CD4-positive, CD25-positive, alpha-beta regulatory T cell (primary cell): Measurements from ENCODE around the gene ZFP90. TPM values are rescaled to one million over a fixed set of nuclear protein-coding genes. Genes with fewer than 3 reads are reported as not detected.
"Not testable (repeated sequence)": the region's sequence is repeated elsewhere in the genome, so short reads cannot be mapped to it uniquely, and the experiment has no call there.

Experiments used
- ATAC-seq, 2 donors: fragments of 150-1000 bp; cut with Tn5 transposase; one replicate each; pipeline ENCODE4 v1.10.0; 2021; ENCODE audit warnings: low read depth in 2 of 2, moderate number of reproducible peaks in 2 of 2, moderate library complexity in 1 of 2
- DNase-seq, 3 donors: peaks; one replicate each; pipeline versions ENCODE4 v3.0.0 to v3.0.0-alpha.2; 2012 to 2022; ENCODE audit warnings: mixed read lengths in 1 of 3
- H3K27ac ChIP-seq: one replicate; pipeline ENCODE4 v1.7.0; 2013; ENCODE audit warnings: mild to moderate bottlenecking, low read length; ENCODE audit not compliant: insufficient read depth, poor library complexity, severe bottlenecking
- H3K27me3 ChIP-seq: one replicate; pipeline ENCODE4 v1.7.0; 2013; ENCODE audit warnings: low read length; ENCODE audit not compliant: control insufficient read depth, insufficient read depth
- H3K36me3 ChIP-seq: one replicate; pipeline ENCODE4 v1.7.0; 2013; ENCODE audit warnings: mild to moderate bottlenecking, low read length, moderate library complexity; ENCODE audit not compliant: control insufficient read depth, insufficient read depth
- H3K4me1 ChIP-seq: 2 replicates; pipeline ENCODE4 v1.7.0; 2013; ENCODE audit warnings: mild to moderate bottlenecking, low read length; ENCODE audit not compliant: insufficient read depth, control insufficient read depth, poor library complexity, severe bottlenecking
- H3K4me3 ChIP-seq: one replicate; pipeline ENCODE4 v1.7.0; 2013; ENCODE audit warnings: low read depth, mild to moderate bottlenecking, low read length, moderate library complexity
- H3K9me3 ChIP-seq, 2 experiments: 1 replicate in 1 of 2; 2 replicates in 1 of 2; pipeline ENCODE4 v1.7.0; 2013; ENCODE audit warnings: low read length in 2 of 2, mild to moderate bottlenecking in 1 of 2, moderate library complexity in 1 of 2; ENCODE audit not compliant: control insufficient read depth in 2 of 2
- H3K27ac Mint-ChIP-seq, 3 donors: one replicate each; pipeline ENCODE4 v1.8.0; 2020 to 2022; ENCODE audit warnings: mild to moderate bottlenecking in 3 of 3, mixed read lengths in 3 of 3, moderate library complexity in 2 of 3
- H3K27me3 Mint-ChIP-seq: one replicate; pipeline ENCODE4 v1.8.0; 2022; ENCODE audit warnings: mild to moderate bottlenecking, mixed read lengths
- H3K36me3 Mint-ChIP-seq: one replicate; pipeline ENCODE4 v1.8.0; 2020; ENCODE audit warnings: mixed read lengths
- H3K4me1 Mint-ChIP-seq, 4 donors: one replicate each; pipeline ENCODE4 v1.8.0; 2020 to 2022; ENCODE audit warnings: mixed read lengths in 4 of 4, mild to moderate bottlenecking in 1 of 4
- H3K4me3 Mint-ChIP-seq, 4 donors: one replicate each; pipeline ENCODE4 v1.8.0; 2020 to 2022; ENCODE audit warnings: mild to moderate bottlenecking in 4 of 4, mixed read lengths in 4 of 4, moderate library complexity in 3 of 4
- H3K9me3 Mint-ChIP-seq, 7 donors: one replicate each; pipeline ENCODE4 v1.8.0; 2020 to 2022; ENCODE audit warnings: mixed read lengths in 7 of 7, mild to moderate bottlenecking in 3 of 7, moderate library complexity in 2 of 7
- polyA plus RNA-seq, 4 donors: library from polyadenylated mRNA; unstranded; fragments of 300-500 nt; fragmentation: Illumina TruSeq; gene quantifications; one replicate each; pipeline ENCODE4 v1.2.3, GENCODE V29; 2021
- total RNA-seq: library from RNA; stranded (reverse); gene quantifications from one replicate; pipeline ENCODE4 v1.2.3, GENCODE V29; 2022

Gene ZFP90
- total and polyA plus RNA-seq, 5 donors from 2014 or later, result 20.6 to 49.3 (median 24.8) TPM

GRCh38 chr16:68494261-68494660, 44.8 kb upstream of the ZFP90 start:
- H3K4me1 Mint-ChIP-seq, ATAC-seq: not testable (repeated sequence)

DNA sequence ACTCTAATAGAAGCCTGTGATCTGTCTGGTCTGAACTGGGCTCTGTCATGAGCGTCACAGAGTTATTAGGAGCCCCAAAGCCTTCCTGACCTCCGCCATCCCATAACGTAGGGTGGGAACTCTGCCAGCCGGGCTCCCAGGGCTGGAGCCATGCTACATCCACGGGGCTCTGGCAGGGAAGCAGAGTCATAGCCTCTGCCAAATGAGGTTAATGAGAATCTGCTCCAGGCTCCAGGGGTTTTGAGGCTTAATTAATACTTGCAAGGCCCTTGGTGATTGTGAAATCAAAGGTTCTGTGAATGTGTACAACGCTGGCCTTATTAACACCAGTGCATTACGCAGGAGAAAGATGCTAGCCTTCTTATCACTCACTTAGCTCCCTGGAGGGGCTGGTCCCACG, 42.4 kb upstream of the ZFP90 start:
- ATAC-seq (no peak), DNase-seq (no peak)
- Histone ChIP-seq H3K27me3 (no peaks in the 10 kb centered on the region), H3K4me3 (no peak overlapping the region), H3K36me3 (no peaks in the 10 kb centered on the region), H3K4me1 (no peaks in the 10 kb centered on the region), H3K9me3 (no peaks in the 10 kb centered on the region), H3K27ac (no peak overlapping the region)
- no peaks in the 10 kb centered on the region for H3K9me3 Mint-ChIP-seq
- no peak overlapping the region for H3K27ac Mint-ChIP-seq
- peaks cover 17% of the 10 kb centered on the region for H3K27me3 Mint-ChIP-seq
- no peak overlapping the region for H3K4me3 Mint-ChIP-seq
- no peaks in the 10 kb centered on the region for H3K36me3 Mint-ChIP-seq
- no peaks in the 10 kb centered on the region for H3K4me1 Mint-ChIP-seq

More at GRCh38 chr16:68494261-68494660, 44.8 kb upstream of the ZFP90 start:
- H3K27ac ChIP-seq, H3K27me3 Mint-ChIP-seq, H3K4me3 ChIP-seq, H3K36me3 ChIP-seq, H3K27ac Mint-ChIP-seq, H3K4me1 ChIP-seq, DNase-seq, H3K9me3 ChIP-seq, H3K9me3 Mint-ChIP-seq, H3K36me3 Mint-ChIP-seq, H3K27me3 ChIP-seq: not testable (repeated sequence)
- peak overlapping the region in 1 of 4 donors; percentile 65 for H3K4me3 Mint-ChIP-seq

DNA sequence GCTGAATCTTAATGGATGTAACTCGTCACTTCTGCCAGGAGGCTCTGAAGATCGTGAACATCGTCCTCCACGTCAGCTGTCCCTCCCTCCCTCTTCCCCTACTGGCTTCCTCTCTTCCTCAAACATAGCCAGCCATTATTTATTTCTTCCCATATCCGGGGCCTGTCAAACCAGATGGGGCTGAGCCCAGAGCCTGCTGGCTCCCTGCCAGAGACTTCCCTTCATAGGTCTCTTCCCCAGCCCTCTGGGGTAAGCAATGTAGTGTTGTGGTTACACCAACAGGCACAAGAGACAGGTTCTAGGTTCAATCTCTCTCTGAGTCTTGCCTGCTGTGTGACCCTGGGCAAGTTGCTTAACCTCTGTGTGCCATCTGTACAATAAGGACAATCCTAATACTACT, 40.1 kb upstream of the ZFP90 start:
- Histone ChIP-seq H3K9me3 (no peaks in the 10 kb centered on the region), H3K4me3 (no peak overlapping the region), H3K4me1 (no peaks in the 10 kb centered on the region), H3K36me3 (no peaks in the 10 kb centered on the region), H3K27me3 (no peaks in the 10 kb centered on the region), H3K27ac (no peak overlapping the region)
- no peaks in the 10 kb centered on the region for H3K4me1 Mint-ChIP-seq
- no peak overlapping the region for H3K4me3 Mint-ChIP-seq
- no peaks in the 10 kb centered on the region for H3K36me3 Mint-ChIP-seq
- H3K27ac Mint-ChIP-seq, result no peak overlapping the region
- H3K27me3 Mint-ChIP-seq, result peaks cover 17% of the 10 kb centered on the region
- DNase-seq, result no peak
- no peaks in the 10 kb centered on the region for H3K9me3 Mint-ChIP-seq
- no peak for ATAC-seq

DNA sequence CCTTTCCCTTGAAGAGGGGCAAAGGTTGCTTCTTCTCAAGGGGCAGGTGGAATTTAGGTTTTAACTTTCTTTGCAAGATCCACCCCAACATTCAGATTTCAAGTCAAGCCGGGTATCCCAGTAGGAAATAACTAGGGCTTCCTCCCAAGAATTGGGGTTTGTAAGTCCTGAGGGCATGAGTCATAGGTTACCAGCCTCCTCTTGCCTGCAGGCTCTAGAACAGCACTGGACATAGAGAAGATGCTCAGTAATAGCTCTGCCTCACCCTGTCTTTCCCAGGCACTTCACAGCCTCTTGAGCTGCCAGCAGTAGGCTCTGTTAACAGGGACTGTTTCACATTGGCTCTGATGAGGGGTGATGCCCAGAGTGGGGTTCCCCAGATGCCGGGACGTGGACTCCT, 35.8 kb upstream of the ZFP90 start:
- H3K9me3 ChIP-seq, result no peaks in the 10 kb centered on the region
- no peak overlapping the region for H3K27ac ChIP-seq
- no peaks in the 10 kb centered on the region for H3K9me3 Mint-ChIP-seq
- no peak overlapping the region for H3K4me3 Mint-ChIP-seq
- H3K4me3 ChIP-seq, result no peak overlapping the region
- no peak for ATAC-seq
- H3K27ac Mint-ChIP-seq, result no peak overlapping the region
- no peaks in the 10 kb centered on the region for H3K4me1 Mint-ChIP-seq
- H3K27me3 ChIP-seq, result no peaks in the 10 kb centered on the region
- H3K36me3 Mint-ChIP-seq, result no peaks in the 10 kb centered on the region
- no peaks in the 10 kb centered on the region for H3K36me3 ChIP-seq
- peaks cover 28% of the 10 kb centered on the region for H3K27me3 Mint-ChIP-seq
- no peak for DNase-seq
- H3K4me1 ChIP-seq, result no peaks in the 10 kb centered on the region

GRCh38 chr16:68504066-68504465, 35.0 kb upstream of the ZFP90 start:
- Mint-ChIP-seq H3K27ac (no peak overlapping the region), H3K4me1 (no peaks in the 10 kb centered on the region), H3K27me3 (peaks cover 33% of the 10 kb centered on the region), H3K9me3 (no peaks in the 10 kb centered on the region), H3K36me3 (no peaks in the 10 kb centered on the region), H3K4me3 (no peak overlapping the region)
- H3K27me3 ChIP-seq, result no peaks in the 10 kb centered on the region
- H3K36me3 ChIP-seq, result no peaks in the 10 kb centered on the region
- ATAC-seq (no peak), DNase-seq (no peak)
- H3K9me3 ChIP-seq, result no peaks in the 10 kb centered on the region
- H3K4me3 ChIP-seq, result no peak overlapping the region
- H3K27ac ChIP-seq, result no peak overlapping the region
- no peaks in the 10 kb centered on the region for H3K4me1 ChIP-seq

DNA sequence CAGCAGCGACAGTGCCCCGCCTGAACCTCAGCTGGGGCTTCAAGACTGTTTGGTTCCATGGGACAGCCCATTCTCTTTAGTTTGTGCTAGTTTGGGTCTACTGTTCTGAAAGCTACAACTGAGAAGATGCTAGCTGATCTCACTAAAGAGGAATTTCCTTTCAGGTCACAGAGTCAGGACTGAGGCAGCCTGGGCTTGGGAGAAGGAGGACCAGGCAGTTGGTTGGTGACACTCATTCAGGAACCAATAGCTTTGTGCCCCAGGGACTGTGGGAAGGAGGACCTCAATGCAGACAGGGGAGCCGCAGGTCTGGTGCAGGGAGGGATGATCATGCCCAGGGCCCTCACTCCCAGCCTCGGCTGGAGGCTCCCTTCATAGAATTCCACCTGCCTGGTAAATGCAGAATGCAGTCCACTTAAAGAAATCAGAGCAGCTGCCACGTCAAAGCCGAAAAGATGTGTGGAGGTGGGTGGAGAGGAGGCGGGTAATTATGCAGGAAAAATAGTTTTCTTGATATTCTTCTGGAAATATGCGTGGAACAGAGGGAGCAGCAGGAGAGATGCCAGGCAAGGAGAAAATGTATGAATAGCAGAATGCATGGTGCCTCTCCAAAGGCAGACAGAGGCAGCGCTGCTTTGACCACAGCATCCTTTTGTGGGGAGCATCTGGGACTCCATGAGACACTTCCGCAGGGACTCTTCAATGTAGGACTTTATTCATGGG, 32.6 kb upstream of the ZFP90 start:
- H3K9me3 ChIP-seq, result no peaks in the 10 kb centered on the region
- no peak overlapping the region for H3K27ac ChIP-seq
- no peak for DNase-seq
- Mint-ChIP-seq H3K4me3 (no peak overlapping the region), H3K36me3 (no peaks in the 10 kb centered on the region), H3K27me3 (peaks cover 25% of the 10 kb centered on the region), H3K9me3 (no peaks in the 10 kb centered on the region), H3K4me1 (peaks cover 0 to 11% (median 0%) of the 10 kb centered on the region in 4 donors), H3K27ac (peak overlapping the region in 1 of 3 donors; percentile 66)
- no peaks in the 10 kb centered on the region for H3K36me3 ChIP-seq
- no peak for ATAC-seq
- H3K4me1 ChIP-seq, result peaks cover 4% of the 10 kb centered on the region
- H3K4me3 ChIP-seq, result no peak overlapping the region
- no peaks in the 10 kb centered on the region for H3K27me3 ChIP-seq

DNA sequence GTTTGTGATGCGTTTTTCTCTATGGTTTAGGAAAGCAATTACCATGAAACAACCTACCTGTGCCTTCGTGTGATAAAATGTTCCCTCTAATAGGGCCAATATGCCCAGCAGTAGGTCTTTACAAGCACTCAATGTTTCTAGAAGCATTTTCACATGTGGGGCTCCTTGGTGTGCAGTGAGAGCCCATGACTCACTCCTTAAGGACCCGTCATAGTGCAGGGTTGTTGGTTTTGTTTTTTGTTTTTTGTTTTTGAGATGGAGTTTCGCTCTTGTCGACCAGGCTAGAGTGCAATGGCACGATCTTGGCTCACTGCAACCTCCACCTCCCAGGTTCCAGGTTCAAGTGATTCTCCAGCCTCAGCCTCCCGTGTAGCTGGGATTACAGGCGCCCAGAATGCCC, 31.1 kb upstream of the ZFP90 start:
- Histone ChIP-seq H3K4me1 (peaks cover 4% of the 10 kb centered on the region), H3K36me3 (no peaks in the 10 kb centered on the region), H3K27me3 (no peaks in the 10 kb centered on the region), H3K4me3 (no peak overlapping the region), H3K27ac (no peak overlapping the region), H3K9me3 (no peaks in the 10 kb centered on the region)
- ATAC-seq (no peak), DNase-seq (no peak)
- Mint-ChIP-seq H3K9me3 (no peaks in the 10 kb centered on the region), H3K27me3 (peaks cover 31% of the 10 kb centered on the region), H3K4me3 (no peak overlapping the region), H3K4me1 (peaks cover 0 to 15% (median 3%) of the 10 kb centered on the region in 4 donors), H3K27ac (peak overlapping the region in 1 of 3 donors; percentile 38), H3K36me3 (no peaks in the 10 kb centered on the region)

- ATAC-seq (no peak), DNase-seq (no peak)
- Mint-ChIP-seq H3K27me3 (peaks cover 31% of the 10 kb centered on the region), H3K4me1 (peaks cover 0 to 15% (median 3%) of the 10 kb centered on the region in 4 donors), H3K9me3 (no peaks in the 10 kb centered on the region), H3K4me3 (peak overlapping the region in 1 of 4 donors; percentile 75), H3K36me3 (no peaks in the 10 kb centered on the region), H3K27ac (peak overlapping the region in 1 of 3 donors; percentile 44)
- Histone ChIP-seq H3K9me3 (no peaks in the 10 kb centered on the region), H3K27ac (no peak overlapping the region), H3K36me3 (no peaks in the 10 kb centered on the region), H3K4me1 (peaks cover 4% of the 10 kb centered on the region), H3K4me3 (no peak overlapping the region), H3K27me3 (no peaks in the 10 kb centered on the region)
Observed at GRCh38 chr16:68508641-68509240, 30.4 kb upstream of the ZFP90 start.
